Liver (tissue), 3 donors: Measurements from ENCODE around the gene CSTPP1.

Source experiments
- CTCF ChIP-seq: fragments of 150-350 bp; IDR thresholded peaks from 2 replicates; pipeline ENCODE4 v1.5.1; 2017; ENCODE audit warnings: improper control_type of control experiment, low read depth, low read length; ENCODE audit not compliant: missing input control
- GABPA ChIP-seq, 2 donors: IDR thresholded peaks in 1 of 2; conservative IDR thresholded peaks in 1 of 2; 2 replicates each; pipeline ENCODE4 v1.6.1; 2016; ENCODE audit warnings: antibody characterized with exemption in 2 of 2, mild to moderate bottlenecking in 1 of 2, moderate library complexity in 1 of 2
- HNF4A ChIP-seq, 2 donors: conservative IDR thresholded peaks; 2 replicates each; pipeline ENCODE4 v1.6.1; 2016; ENCODE audit warnings: antibody characterized with exemption in 2 of 2, mild to moderate bottlenecking in 2 of 2
- HNF4G ChIP-seq: IDR thresholded peaks from 2 replicates; pipeline ENCODE4 v1.6.1; 2016; ENCODE audit warnings: antibody characterized with exemption
- JUND ChIP-seq, 2 donors: IDR thresholded peaks; 2 replicates each; pipeline ENCODE4 v1.6.1; 2016; ENCODE audit warnings: antibody characterized with exemption in 2 of 2
- RAD21 ChIP-seq, 2 donors: IDR thresholded peaks; 2 replicates each; pipeline ENCODE4 v1.6.1; 2016; ENCODE audit warnings: antibody characterized with exemption in 2 of 2, mild to moderate bottlenecking in 2 of 2
- TAF1 ChIP-seq: conservative IDR thresholded peaks from 2 replicates; pipeline ENCODE4 v1.6.1; 2016; ENCODE audit warnings: antibody characterized with exemption, mild to moderate bottlenecking
- YY1 ChIP-seq: IDR thresholded peaks from 2 replicates; pipeline ENCODE4 v1.6.1; 2016; ENCODE audit warnings: antibody characterized with exemption, mild to moderate bottlenecking
- TF ChIP-seq, protein P1 (sequence below): IDR thresholded peaks from 2 replicates; pipeline ENCODE4 v1.6.1; 2016; ENCODE audit warnings: antibody characterized with exemption
- donor health status: healthy.
- donor health status: healthy.

DNA sequence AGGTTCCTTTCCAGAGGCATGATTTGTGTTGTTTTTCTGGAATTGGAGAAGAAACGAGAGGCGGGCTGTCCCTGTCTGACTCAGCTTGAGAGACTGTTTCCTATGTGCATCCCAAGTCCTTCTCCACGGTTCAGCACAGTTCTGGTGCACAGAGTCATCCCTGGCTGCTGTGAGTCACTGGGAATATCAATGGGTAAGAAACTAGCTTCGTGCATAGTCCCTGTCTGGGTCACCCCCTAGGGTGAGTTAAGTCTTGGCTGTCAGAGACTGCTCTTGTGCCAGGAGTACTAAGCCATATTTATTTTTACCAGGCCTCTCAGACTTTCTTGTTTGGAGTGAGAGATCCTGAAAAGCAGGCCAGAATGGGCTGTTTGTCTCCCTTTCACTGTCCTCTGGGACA, 15.8 kb upstream of the CSTPP1 start:
- TF ChIP-seq CTCF (no peak), YY1 (no peak), HNF4G (no peak), TAF1 (no peak), JUND (IDR thresholded peaks at IDR 0.05) (peak in 1 of 2 donors; percentile 25), HNF4A (conservative IDR thresholded peaks at IDR 0.05) (no peak), RAD21 (IDR thresholded peaks at IDR 0.05) (no peak), GABPA (IDR thresholded peaks at IDR 0.05 in 1 of 2, conservative IDR thresholded peaks at IDR 0.05 in 1 of 2) (no peak)
- TF ChIP-seq, protein P1, sequence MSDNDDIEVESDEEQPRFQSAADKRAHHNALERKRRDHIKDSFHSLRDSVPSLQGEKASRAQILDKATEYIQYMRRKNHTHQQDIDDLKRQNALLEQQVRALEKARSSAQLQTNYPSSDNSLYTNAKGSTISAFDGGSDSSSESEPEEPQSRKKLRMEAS = no peak
